NCI-H2081 (cell line): ENCODE results near the gene MMP14.

Source experiments
- DNase-seq, 2 experiments: peaks; one replicate each; lab custom pipeline; 2025; lab: John Stamatoyannopoulos, UW

MMP14 gene

DNA sequence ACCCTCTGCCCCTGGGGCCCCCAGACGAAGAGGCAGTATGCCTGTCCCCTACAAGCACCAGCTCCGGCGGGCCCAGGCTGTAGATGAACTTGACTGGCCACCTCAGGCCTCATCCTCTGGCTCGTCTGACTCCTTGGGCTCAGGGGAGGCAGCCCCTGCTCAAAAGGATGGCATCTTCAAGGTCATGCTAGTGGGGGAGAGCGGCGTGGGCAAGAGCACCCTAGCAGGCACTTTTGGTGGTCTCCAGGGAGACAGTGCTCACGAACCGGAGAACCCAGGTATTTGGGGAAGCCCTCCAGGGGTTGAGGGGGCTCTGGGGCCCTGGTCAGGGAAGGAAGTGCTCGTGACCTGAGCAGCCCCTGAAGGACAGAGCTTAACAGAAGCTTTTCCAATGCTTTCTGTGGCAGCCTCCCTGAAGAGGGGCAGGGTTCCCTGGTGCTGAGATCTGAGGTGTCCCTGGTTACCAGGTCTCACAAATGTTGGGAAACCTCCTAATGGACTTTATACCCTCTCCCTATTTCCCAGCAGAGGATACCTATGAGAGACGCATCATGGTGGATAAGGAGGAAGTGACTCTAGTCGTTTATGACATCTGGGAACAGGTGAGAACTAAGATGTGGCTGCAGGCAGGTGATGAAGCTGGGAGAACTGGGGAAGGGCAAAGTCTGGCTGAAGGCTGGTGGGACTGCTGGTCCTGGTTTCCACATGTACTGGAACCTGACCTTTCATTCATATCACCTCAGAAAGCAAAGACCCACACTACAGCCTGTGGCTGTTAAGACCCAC is 48.5 kb downstream of the MMP14 start:
- DNase-seq = no peak

- no peak for DNase-seq
Observed at GRCh38 chr14:22885975-22886374, 49.6 kb downstream of the MMP14 start.

GRCh38 chr14:22886500-22887259 is 50.3 kb downstream of the MMP14 start:
- no peak for DNase-seq

- no peak for DNase-seq
Observed at GRCh38 chr14:22887260-22887989, 51.0 kb downstream of the MMP14 start.

DNA sequence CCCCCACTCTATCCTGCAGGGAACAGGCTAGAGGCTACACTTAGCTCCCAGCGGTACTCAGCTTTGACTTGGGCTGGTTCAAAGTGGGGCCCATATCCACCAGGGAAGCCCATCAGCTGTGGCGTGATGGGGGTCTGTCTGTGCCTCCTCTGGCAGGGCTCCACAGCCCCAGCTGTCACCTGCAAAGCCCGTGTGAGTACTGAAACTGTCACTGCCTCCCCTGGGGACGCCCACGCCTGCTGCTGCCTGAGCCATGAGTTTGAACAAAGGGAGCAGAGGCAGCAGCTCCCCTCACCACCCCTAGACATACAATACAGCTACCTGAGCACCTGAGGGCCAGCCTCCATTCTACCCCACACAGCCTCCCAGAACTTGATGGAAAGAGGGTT is 51.6 kb downstream of the MMP14 start:
- DNase-seq = no peak

DNA sequence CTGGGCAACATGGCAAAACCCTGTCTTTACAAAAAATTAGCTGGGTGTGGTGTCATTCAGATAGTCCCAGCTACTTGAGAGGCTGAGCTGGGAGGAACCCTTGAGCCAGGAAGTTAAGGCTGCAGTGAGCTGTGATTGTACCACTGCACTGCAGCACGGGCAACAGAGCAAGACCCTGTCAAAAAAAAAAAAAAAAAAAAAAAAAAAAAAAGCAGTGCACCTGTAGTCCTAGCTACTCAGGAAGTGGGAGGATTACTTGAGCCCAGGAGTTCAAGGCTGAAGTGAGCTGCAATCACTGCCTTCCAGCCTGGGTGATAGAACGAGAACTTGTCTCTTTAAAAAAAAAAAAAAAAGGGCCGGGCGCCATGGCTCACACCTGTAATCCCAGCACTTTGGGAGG is 52.3 kb downstream of the MMP14 start:
- no peak for DNase-seq

DNA sequence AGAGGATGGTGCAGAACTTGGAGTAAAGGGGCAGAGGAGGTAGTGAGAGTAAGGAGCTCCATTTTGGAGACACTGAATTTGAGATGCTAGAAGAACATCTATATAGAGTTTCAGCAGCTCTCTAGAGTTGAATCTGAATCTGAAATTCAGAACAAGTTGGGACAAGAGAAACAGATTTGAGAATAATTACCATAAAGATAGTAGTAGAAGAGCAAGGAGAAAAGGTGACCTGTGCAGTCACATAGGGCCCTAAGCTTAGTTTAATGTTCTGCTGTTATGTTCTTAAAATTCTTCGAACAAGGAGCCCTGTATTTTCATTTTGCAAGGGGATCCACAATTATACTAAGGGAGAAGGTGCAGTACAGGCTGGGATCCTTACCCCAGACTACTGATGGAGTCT is 54.0 kb downstream of the MMP14 start:
- no peak for DNase-seq

DNA sequence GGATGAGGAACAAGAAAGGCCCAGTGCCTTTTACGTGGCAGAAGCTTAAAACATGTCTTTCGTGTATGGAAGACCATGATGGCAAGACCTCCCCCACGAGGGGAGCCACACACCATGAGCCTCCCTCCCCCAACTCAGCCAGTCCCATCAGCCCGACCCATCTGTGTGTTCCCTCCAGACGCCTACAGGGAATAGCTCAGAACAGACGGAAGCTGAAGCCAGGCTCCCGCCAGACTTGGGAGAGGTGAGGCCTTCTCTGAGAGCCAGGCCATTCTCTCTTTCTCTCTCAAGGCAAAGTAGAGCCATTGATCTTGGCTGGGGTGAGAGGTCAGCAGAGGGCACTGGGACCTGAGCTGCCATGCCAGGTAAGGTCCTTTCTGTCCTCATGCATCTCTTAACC is 56.1 kb downstream of the MMP14 start:
- no peak for DNase-seq

DNA sequence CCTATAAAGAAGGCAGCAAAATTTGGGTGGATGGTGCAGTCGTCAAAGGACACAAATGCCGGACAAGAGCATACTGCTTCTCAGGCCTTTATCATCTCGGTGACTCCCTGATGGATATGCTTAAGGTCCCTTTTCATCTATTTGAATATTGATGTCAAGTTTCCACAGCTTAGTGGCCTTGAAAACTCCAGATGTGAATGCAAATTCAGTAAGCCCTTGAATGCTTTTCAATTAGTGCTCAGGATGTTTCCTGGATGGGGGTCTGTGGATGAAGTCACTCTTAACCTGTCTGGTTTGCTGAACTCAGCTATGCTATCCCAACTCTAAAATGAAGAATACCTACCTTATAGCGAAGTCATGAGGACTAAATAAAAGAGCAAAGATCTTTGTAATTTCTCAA is 57.3 kb downstream of the MMP14 start:
- no peak for DNase-seq

DNA sequence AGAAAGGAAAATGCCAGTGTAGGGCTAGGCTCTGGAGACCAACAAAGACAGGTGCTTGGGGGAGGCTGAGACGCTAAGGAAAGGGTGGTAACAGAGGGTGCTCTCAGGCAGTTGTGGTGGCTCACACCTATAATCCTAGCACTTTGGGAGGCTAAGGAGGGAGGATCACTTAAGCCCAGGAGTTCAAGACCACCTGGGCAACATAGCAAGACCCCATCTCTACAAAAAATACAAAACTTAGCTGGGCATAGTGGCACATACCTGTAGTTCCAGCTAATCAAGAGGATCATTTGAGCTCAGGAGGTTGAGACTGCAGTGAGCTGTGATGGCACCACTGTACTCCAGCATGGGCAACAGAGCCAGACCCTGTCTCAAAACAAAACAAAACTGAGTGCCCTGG is 59.0 kb downstream of the MMP14 start:
- DNase-seq = no peak

DNA sequence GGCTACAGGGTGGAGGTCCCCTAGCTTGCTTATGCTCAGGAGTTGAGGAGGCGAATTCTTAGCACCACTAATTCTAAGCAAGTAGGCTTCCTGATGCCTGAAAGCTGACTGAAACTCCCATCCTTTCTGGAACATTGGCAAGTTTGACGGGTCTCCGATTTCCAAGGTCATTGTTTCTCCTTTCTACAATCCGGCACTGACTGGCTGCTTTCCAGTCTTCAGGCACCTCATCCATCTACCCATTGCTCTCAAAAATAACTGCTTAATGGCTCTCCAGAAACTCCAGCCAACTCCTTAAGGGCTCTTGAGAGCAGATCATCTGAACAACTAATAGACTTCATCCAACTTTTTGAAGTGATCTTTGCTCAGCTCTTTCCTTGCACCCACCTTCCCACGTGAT is 60.0 kb downstream of the MMP14 start:
- no peak for DNase-seq

GRCh38 chr14:22896760-22897159 is 60.4 kb downstream of the MMP14 start:
- no peak for DNase-seq

GRCh38 chr14:22897357-22897756 is 61.0 kb downstream of the MMP14 start:
- DNase-seq = no peak
